ENCODE data around the gene TUBGCP2. TPM values are rescaled to one million over a fixed set of nuclear protein-coding genes. Genes with fewer than 3 reads are reported as not detected.

Gene TUBGCP2
- total and polyA plus RNA-seq, 2 donors from 2014 or later, result 61.4 to 93.3 TPM

- no peak overlapping the region for H3K4me3 ChIP-seq (ENCODE audit: low read length in 3 of 3)
- no peak overlapping the region for H3K27ac ChIP-seq (ENCODE audit: low read depth in 2 of 2, low read length in 2 of 2)
- FAIRE-seq, result no peak
- H3K36me3 ChIP-seq (ENCODE audit: control insufficient read depth in 2 of 3, insufficient read depth in 3 of 3, low read length in 3 of 3), result peaks cover 2 to 71% (median 37%) of the 10 kb centered on the region in 3 donors
- no peaks in the 10 kb centered on the region for H3K9me3 ChIP-seq (ENCODE audit: control insufficient read depth in 2 of 3, insufficient read depth in 1 of 3, low read length in 3 of 3)
- DNase-seq, result no peak
- no peak overlapping the region for H3K9ac ChIP-seq (ENCODE audit: low read length in 3 of 3)
- no peak for TF ChIP-seq CTCF (IDR thresholded peaks at IDR 0.05; ENCODE audit: borderline replicate concordance, extremely low read depth, insufficient read depth)
- H3K4me1 ChIP-seq (ENCODE audit: control insufficient read depth in 2 of 3, insufficient read depth in 2 of 3, low read depth in 1 of 3, low read length in 3 of 3), result no peaks in the 10 kb centered on the region
- intact Hi-C loops (cut with DNase I), result no loop called here
- no peaks in the 10 kb centered on the region for H3K27me3 ChIP-seq (ENCODE audit: control insufficient read depth, insufficient read depth, low read length)
Observed at GRCh38 chr10:133292919-133293809, 15.5 kb downstream of the TUBGCP2 start.

DNA sequence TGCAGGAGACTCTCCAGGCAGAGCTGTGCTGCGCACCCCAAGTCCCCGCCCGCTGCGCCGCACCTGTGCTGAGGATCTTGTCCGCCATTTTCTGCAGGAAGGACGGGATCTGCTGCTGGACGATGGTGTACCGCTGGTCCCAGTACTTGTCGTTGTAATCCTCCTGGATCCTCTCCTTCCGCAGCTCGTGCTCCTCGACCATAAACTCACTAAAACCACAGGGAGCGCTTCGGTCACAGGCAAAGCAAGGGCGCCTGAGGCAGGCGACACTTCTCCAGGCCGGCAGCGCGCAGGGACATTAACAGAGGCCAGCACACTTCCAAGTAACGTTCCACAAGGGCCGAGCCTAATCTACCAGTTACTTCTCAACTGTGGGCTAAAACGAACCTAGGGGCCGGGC is 18.9 kb downstream of the TUBGCP2 start:
- H3K4me3 ChIP-seq (ENCODE audit: low read length in 3 of 3), result no peak overlapping the region
- no peaks in the 10 kb centered on the region for H3K27me3 ChIP-seq (ENCODE audit: control insufficient read depth, insufficient read depth, low read length)
- no peak for DNase-seq
- no peak for FAIRE-seq
- no peaks in the 10 kb centered on the region for H3K4me1 ChIP-seq (ENCODE audit: control insufficient read depth in 2 of 3, insufficient read depth in 2 of 3, low read depth in 1 of 3, low read length in 3 of 3)
- no peaks in the 10 kb centered on the region for H3K9me3 ChIP-seq (ENCODE audit: control insufficient read depth in 2 of 3, insufficient read depth in 1 of 3, low read length in 3 of 3)
- intact Hi-C loops (cut with DNase I), result no loop called here
- H3K27ac ChIP-seq (ENCODE audit: low read depth in 2 of 2, low read length in 2 of 2), result no peak overlapping the region
- H3K9ac ChIP-seq (ENCODE audit: low read length in 3 of 3), result no peak overlapping the region
- no peak for TF ChIP-seq CTCF (IDR thresholded peaks at IDR 0.05; ENCODE audit: borderline replicate concordance, extremely low read depth, insufficient read depth)
- H3K36me3 ChIP-seq (ENCODE audit: control insufficient read depth in 2 of 3, insufficient read depth in 3 of 3, low read length in 3 of 3), result peaks cover 0 to 58% (median 26%) of the 10 kb centered on the region in 3 donors

GRCh38 chr10:133287832-133288500 is 20.7 kb downstream of the TUBGCP2 start:
- no peak overlapping the region for H3K9ac ChIP-seq (ENCODE audit: low read length in 3 of 3)
- no peak for TF ChIP-seq CTCF (IDR thresholded peaks at IDR 0.05; ENCODE audit: borderline replicate concordance, extremely low read depth, insufficient read depth)
- H3K4me1 ChIP-seq (ENCODE audit: control insufficient read depth in 2 of 3, insufficient read depth in 2 of 3, low read depth in 1 of 3, low read length in 3 of 3), result no peaks in the 10 kb centered on the region
- FAIRE-seq, result no peak
- H3K27me3 ChIP-seq (ENCODE audit: control insufficient read depth, insufficient read depth, low read length), result no peaks in the 10 kb centered on the region
- no peak overlapping the region for H3K4me3 ChIP-seq (ENCODE audit: low read length in 3 of 3)
- no peak for DNase-seq
- no peaks in the 10 kb centered on the region for H3K9me3 ChIP-seq (ENCODE audit: control insufficient read depth in 2 of 3, insufficient read depth in 1 of 3, low read length in 3 of 3)
- H3K36me3 ChIP-seq (ENCODE audit: control insufficient read depth in 2 of 3, insufficient read depth in 3 of 3, low read length in 3 of 3), result peaks cover 0 to 49% (median 31%) of the 10 kb centered on the region in 3 donors
- intact Hi-C loops (cut with DNase I), result no loop called here
- H3K27ac ChIP-seq (ENCODE audit: low read depth in 2 of 2, low read length in 2 of 2), result no peak overlapping the region
